8988T (cell line): ENCODE data around the gene CHI3L2.

Experiments
- DNase-seq: peaks from one replicate; pipeline ENCODE4 v3.0.0; 2011

CHI3L2 gene

DNA sequence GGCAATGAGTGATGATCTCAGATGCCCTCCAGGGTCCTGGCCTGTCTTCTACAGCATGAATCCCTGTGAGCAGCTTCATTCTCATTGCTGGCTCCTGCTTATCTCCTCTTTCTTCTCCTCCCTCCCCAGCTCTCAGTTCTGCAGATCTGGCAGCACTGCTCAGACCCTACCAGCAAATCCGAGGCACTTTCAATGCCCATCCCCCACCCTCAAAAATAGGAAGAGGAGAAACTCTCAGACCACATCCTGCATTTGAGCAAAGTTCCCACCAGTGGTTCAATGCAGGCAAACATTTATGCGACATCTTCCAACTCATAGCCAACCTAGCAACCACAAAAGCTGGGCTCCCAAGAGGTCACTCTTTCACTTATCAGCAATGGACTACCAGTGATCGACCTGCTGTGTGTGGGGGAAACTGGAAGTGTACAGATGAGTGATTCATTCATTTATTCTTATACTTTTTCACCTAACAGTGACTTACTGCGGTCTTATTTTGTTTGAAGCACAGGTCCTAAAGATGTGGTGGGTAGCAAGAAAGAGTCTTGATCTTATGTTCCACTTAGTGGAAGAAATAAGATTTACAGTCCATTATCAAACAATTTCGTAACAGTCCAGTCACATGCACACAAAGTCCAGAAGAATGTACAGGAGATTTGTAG is 5.8 kb upstream of the CHI3L2 start:
- DNase-seq, result no peak

GRCh38 chr1:111222308-111223125 is 5.0 kb upstream of the CHI3L2 start:
- DNase-seq, result no peak

DNA sequence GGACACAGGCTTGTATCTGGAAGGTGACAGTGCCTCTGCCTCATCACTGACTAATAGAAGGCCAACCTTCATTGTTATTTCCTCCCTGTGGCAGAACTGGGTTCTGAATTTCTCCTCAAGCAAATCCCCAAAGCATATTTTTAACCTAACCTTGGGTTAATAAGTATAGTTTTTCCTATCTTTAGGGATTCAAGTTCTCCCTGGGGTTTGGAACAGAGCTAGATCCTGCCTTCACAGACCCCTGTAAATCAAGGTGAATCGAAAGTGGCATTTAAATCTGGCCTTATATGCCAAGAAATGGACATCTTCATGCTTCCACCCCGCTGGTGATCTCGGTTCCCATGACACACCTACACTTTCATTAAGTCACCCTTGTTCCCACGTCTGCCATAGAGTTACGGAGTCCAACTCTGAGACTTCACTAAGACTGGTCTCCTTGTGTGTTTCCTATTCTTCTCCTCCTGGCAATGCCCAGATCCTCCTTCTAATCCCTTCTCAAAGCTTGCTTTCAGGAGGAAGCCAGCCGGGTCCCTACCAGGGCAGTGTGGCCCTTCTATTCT is 4.3 kb upstream of the CHI3L2 start:
- DNase-seq, result no peak

- no peak for DNase-seq
Observed at GRCh38 chr1:111225091-111225490, 2.4 kb upstream of the CHI3L2 start.

GRCh38 chr1:111225717-111226400 is 1.7 kb upstream of the CHI3L2 start:
- DNase-seq, result no peak

DNA sequence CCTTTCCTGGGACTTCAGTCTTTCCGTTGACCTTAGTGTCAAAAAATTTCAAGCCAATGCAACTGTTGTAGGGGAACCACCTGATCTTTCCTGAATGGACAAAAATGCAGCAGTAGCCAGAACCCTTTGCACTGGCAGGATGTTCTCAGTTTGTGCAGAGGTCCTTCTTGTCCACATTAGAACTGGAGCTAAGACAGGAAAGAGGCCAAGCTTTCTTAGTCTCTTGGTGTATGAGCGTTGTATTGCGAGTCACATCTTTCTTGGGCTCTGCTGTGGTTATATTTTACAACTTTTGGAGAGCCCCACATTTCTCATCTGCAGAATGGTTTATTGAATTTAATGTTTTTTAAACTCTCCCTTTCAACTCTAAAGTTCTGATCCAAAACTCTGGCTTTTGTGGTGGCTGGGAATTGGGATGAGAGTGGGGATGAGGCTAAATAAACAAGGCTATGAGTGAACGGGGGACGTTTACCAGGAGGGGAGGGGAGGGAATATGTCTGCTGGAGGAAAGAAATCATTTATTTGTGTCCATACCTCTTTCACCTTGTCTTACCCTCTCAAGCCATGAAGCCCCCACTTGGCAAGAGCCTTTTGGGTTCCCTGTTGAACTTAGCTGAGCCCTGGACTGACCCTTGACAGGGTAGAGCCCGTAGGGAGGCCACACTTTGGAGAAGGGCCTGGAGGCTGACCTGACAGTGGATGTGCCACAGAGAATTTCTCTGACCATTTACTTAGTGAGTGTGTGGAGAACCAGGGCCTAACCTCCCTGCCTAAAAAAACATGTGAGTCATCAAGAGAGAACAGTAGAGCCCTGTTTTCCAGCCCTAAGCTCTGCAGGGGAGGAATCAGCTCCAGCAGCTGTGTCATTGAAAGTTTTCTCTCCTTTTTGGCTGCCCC is 586 bp downstream of the CHI3L2 start:
- DNase-seq, result no peak

DNA sequence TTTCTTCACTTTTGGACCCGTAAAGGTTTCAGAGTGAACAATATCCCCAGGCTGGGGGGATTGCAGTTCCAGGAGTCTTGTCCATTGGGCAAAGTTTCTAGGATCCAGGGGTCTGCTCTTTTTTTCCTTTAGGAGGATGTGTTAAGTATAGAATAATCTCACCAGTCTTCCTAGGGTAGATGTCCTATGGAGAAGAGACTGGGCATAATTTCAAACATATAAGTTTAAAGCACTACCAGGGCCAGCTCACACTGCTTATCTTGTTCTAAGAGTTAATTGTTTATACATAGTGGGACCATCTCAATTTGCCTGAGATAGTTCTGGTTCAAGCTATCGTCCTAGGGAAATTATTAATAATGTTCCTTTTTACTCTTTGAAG is 1.2 kb downstream of the CHI3L2 start:
- no peak for DNase-seq

GRCh38 chr1:111232134-111232533 is 4.6 kb downstream of the CHI3L2 start:
- DNase-seq, result no peak

DNA sequence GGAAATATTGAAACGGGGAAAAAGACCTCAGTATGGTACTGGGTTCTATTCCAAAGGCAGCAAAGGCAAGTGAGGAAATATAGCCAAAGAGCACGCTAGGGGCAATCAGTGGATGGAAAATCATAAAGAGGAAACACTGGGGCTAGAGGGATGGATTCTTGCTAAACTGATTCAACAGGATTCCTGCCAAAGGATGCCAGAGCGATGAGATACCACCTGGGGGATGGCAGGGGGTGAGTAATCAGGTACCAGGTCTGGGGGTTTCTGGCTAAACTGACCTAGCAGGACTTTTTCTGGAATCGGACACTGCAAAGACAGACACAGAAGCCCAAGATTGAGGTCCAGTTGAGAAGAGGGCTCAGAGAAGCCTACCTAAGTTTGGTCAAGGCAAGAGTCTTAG is 6.7 kb downstream of the CHI3L2 start:
- peak; percentile 29 for DNase-seq

GRCh38 chr1:111234866-111235265 is 7.4 kb downstream of the CHI3L2 start:
- no peak for DNase-seq

DNA sequence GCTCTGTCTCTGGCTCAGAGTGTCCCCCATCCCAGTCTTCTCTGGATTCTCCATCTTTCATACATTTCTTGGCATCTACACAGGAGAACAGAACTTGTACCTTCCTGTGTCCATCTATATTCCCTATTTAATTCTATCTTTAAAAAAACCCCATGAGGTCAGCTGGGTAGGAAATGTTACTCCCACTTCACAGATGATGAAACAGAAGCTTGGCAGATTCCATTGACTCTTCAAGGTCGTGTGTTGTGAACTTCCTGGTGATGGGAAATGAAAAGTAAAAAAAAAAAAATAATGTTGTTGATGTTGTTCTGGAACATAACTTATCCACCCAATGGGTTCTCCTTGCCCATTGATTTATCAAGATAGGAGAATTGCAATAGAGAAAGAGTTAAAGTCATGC is 8.9 kb downstream of the CHI3L2 start:
- DNase-seq, result no peak

DNA sequence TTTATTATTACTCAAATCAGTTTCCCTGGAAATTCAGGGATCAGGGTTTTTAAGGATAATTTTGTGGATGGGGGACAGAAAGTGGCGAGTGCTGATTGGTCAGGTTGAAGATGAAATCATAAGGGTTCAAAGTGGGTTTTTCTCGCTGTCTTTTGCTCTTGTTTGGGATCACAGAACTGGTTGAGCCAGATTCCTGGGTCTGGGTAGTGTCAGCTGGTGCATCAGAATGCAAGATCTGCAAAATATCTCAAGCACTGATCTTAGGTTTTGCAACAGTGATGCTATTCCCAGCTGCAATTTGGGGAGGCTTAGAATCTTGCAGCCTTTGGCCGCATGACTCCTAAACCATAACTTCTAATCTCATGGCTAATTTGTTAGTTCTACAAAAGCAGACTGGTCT is 9.3 kb downstream of the CHI3L2 start:
- no peak for DNase-seq

DNA sequence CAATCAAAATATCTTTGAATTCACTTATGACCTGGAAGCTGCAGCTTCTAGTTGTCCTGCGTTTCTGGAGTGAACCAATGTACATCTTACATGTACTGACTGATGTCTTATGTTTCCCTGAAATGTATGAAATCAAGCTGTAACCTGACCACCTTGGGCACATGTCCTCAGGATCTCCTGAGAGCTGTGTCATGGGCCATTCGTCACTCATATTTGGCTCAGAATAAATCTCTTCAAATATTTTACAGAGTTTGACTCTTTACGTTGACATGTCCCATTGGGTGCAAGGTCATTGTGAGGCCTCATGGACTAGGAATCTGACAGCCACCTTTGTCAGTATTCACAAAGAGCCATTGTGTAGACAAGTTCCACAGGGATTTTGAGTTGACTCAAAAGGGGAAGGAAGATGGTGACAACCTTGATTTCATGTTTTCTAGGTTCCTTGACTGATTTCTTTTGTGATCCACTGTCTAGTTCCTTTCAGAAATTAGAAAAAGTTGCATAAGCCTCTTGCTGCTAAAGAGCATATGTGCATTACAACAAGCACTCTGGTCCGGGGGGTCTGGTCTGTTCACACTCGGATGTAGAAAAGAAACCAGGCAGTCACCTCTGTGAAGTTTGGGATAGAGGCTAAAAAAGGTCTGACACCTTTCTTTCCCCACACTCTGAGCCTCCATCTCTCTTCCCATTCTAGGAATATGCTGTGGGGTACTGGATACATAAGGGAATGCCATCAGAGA is 10.7 kb downstream of the CHI3L2 start:
- DNase-seq, result no peak

GRCh38 chr1:111241797-111242196 is 14.3 kb downstream of the CHI3L2 start:
- DNase-seq, result no peak

DNA sequence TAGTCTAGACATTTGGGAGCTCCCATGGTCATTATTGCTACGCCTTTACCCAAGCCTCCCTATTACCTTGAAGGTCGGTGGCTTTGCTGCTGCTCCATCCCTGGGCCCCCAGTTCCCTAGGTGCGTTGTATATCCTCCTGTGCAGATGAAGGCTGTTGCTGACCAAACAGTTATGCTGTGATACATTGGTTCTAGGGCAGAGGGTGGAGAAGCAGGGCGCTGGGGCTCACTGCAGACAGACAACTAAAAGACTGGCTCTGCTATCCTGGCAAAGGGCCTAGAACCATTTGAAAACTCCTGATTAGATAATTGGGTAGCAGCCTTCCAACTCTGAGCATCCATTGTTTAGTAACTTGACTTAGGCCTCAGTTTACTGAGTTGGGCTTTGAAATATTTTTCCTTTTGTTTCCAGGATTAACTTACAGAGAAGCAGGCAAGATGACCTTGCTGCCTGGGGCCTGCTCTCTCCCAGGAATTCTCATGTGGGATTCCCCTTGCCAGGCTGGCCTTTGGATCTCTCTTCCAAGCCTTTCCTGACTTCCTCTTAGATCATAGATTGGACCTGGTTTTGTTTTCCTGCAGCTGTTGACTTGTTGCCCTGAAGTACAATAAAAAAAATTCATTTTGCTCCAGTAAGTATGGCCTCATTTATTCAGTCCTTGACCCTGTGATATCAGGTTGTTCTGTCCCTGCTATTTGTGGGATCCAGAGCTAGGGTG is 15.5 kb downstream of the CHI3L2 start:
- no peak for DNase-seq

DNA sequence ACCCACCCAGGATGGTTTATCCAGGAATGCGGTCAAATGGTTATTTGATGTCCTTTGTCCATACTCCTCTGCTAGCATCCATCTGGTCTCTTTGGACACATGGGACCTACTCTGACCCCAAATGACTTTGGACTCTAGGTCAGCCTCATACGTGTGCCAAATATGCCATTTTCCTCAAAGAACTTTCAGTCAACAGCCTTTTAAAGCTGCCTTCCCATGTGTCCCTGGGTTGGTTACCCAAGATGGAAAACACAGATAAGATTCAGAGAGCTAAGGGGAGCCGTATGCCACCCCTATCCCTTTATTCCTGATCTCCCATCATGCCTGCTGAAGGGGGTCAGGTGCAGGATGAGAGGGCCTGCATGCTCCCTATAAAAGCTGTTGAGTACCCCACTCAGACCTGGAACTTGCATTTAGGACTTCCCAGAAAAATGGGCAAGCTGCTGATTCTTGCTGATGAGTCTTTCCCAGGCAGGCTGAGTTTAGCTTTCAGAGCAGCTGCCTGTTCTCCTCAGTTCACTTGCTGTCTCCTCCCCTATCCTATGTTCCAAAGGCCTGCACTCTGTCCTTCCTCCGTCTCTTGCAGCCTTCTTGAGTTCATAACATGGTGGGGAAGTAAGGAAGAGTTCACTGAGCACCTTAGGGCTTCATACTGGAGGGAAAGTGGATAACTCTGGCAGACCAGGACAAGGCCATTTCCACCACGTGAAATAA is 19.8 kb downstream of the CHI3L2 start:
- no peak for DNase-seq

DNA sequence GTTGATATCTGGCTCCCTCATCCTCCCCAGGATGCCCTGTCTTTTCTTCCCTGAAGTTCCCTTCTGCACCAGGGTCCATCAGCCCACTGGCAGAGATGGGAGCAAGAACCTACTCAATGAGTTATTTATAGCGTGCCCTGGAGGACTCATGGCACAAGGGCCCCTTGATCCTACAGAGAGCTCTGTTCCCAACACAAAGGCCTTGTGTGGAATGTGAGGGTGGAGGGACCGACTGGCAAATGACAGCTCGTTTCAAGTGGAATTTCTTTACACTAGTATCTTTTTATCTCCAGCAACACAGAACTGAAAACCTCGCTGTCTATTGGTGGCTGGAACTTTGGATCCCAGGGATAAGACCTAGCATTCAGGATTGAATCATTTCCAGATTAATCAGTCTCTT is 22.4 kb downstream of the CHI3L2 start:
- DNase-seq, result no peak

GRCh38 chr1:111251570-111251969 is 24.1 kb downstream of the CHI3L2 start:
- no peak for DNase-seq

DNA sequence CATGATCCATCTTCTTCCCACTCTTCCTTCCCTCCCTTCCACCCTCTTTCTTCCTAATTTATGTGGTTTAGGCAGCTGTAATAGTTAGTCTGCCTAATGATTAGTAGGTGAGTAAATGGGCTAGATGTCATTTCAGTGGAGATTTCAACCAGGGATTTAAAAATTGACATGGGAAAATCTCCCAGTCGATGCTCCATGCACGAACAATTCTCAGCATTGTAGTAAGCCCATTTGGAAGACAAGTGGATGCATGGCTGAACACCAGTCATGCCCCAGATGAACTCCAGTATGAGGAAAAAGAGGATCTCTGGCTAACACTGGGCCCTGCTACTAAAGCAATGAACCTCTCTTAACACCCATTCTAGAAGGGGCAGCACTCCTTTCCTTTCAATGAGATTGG is 25.3 kb downstream of the CHI3L2 start:
- DNase-seq, result no peak

DNA sequence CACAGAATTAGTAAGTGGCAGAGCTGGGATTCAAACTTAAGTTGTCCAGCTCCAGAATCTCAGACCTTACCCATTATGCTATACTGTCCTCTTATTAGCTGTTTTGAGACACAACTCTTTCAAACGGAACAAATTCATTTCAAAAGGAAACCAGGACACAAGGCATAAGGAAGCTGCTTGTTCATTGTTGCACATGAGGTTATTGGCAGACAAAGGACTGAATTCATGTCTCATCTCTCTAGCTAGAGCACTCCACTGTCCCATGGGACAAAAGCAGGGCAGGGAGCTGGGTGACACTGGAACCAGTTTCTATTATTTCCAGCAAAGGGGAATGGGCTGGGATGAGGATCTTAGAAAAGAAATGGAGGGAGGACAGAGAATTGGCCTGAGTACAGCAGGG is 26.4 kb downstream of the CHI3L2 start:
- no peak for DNase-seq
